Smooth muscle cell (in vitro differentiated cells): ENCODE data around the gene OBSCN. TPM values are rescaled to one million over a fixed set of nuclear protein-coding genes. Genes with fewer than 3 reads are reported as not detected.
A peak's percentile ranks its signal among the peaks of the same experiment; 100 is the strongest.

ENCODE experiments used
- DNase-seq: peaks from one replicate; lab custom pipeline; 2025; ENCODE audit not compliant: unreplicated experiment; lab: John Stamatoyannopoulos, UW
- H2AFZ ChIP-seq: fragments of 200-600 bp; sonication (generic); 2 replicates; pipeline ENCODE4 v1.6.0; 2016; ENCODE audit warnings: antibody characterized with exemption, low read depth, mild to moderate bottlenecking
- H3F3A ChIP-seq: fragments of 200-600 bp; sonication (generic); 2 replicates; pipeline ENCODE4 v1.6.0; 2017; ENCODE audit warnings: antibody characterized with exemption, low read depth
- H3K27ac ChIP-seq: fragments of 200-600 bp; sonication (generic); 2 replicates; pipeline ENCODE4 v1.5.1; 2016; ENCODE audit warnings: low read depth, mild to moderate bottlenecking
- H3K27me3 ChIP-seq: fragments of 200-600 bp; sonication (generic); 2 replicates; pipeline ENCODE4 v1.6.1; 2016; ENCODE audit warnings: low read depth, mild to moderate bottlenecking
- H3K36me3 ChIP-seq: fragments of 200-600 bp; sonication (generic); 2 replicates; pipeline ENCODE4 v1.5.1; 2016; ENCODE audit warnings: low read depth
- H3K4me1 ChIP-seq: fragments of 200-600 bp; sonication (generic); 2 replicates; pipeline ENCODE4 v1.5.1; 2016; ENCODE audit warnings: low read depth
- H3K4me2 ChIP-seq: fragments of 200-600 bp; sonication (generic); 2 replicates; pipeline ENCODE4 v1.6.0; 2016; ENCODE audit warnings: mild to moderate bottlenecking
- H3K4me3 ChIP-seq: fragments of 200-600 bp; sonication (generic); 2 replicates; pipeline ENCODE4 v1.5.1; 2016; ENCODE audit warnings: mild to moderate bottlenecking
- H3K79me2 ChIP-seq: fragments of 200-600 bp; sonication (generic); 2 replicates; pipeline ENCODE4 v1.6.0; 2016; ENCODE audit warnings: low read depth, mild to moderate bottlenecking
- H3K9ac ChIP-seq: fragments of 200-600 bp; sonication (generic); 2 replicates; pipeline ENCODE4 v1.6.0; 2016; ENCODE audit warnings: low read depth
- H3K9me3 ChIP-seq: fragments of 200-600 bp; sonication (generic); replicated peaks from 2 replicates; pipeline ENCODE4 v1.5.1; 2016; ENCODE audit warnings: low read depth
- H4K20me1 ChIP-seq: fragments of 200-600 bp; sonication (generic); 2 replicates; pipeline ENCODE4 v1.6.0; 2016; ENCODE audit warnings: low read depth
- CTCF ChIP-seq: fragments of 200-600 bp; sonication (generic); IDR thresholded peaks from 2 replicates; pipeline ENCODE4 v1.5.1; 2017; ENCODE audit warnings: borderline replicate concordance, mild to moderate bottlenecking, antibody characterized with exemption; ENCODE audit not compliant: insufficient read depth, poor library complexity, severe bottlenecking
- WGBS: methylation state at CpG from one replicate; pipeline ENCODE4 v1.1.7; 2016; ENCODE audit warnings: low lambda C conversion rate; 5-methylcytosine and 5-hydroxymethylcytosine counted together
- polyA plus RNA-seq: library from polyadenylated mRNA; unstranded; fragments of >200 nt; fragmentation: Nextera tagmentation; extraction: Ambion mirVana; gene quantifications from 2 replicates; pipeline ENCODE4 v1.2.1, GENCODE V29; 2016
- total RNA-seq: library from RNA; depleted of rRNA; stranded (reverse); fragments of >200 nt; gene quantifications from 2 replicates; pipeline ENCODE4 v1.2.3, GENCODE V29; 2014

OBSCN gene
- total and polyA plus RNA-seq, 2 experiments from 2014 or later: 3.8 to 10.6 TPM

GRCh38 chr1:228228601-228229074, 20.8 kb downstream of the OBSCN start:
- Histone ChIP-seq H3K27ac (peak overlapping the region; percentile 76), H2AFZ (no peak overlapping the region), H3K27me3 (no peaks in the 10 kb centered on the region), H3K4me1 (no peaks in the 10 kb centered on the region), H3K9ac (peak overlapping the region; percentile 3), H3K4me2 (no peak overlapping the region), H3K36me3 (peaks cover 10% of the 10 kb centered on the region), H3K4me3 (no peak overlapping the region), H3K79me2 (no peaks in the 10 kb centered on the region), H4K20me1 (no peaks in the 10 kb centered on the region), H3F3A (no peaks in the 10 kb centered on the region), H3K9me3 (peaks cover 6% of the 10 kb centered on the region)
- no peak for DNase-seq
- 44% methylated on average over 5 of the region's 5 CpGs for WGBS
- TF ChIP-seq CTCF: no peak

GRCh38 chr1:228231189-228231588, 23.3 kb downstream of the OBSCN start:
- no peak overlapping the region for H3K4me2 ChIP-seq
- peaks cover 6% of the 10 kb centered on the region for H3K9me3 ChIP-seq
- no peaks in the 10 kb centered on the region for H3K79me2 ChIP-seq
- H3K27ac ChIP-seq: no peak overlapping the region
- peaks cover 10% of the 10 kb centered on the region for H3K36me3 ChIP-seq
- no peaks in the 10 kb centered on the region for H3K4me1 ChIP-seq
- no peaks in the 10 kb centered on the region for H4K20me1 ChIP-seq
- no peak overlapping the region for H3K9ac ChIP-seq
- no peak for DNase-seq
- no peaks in the 10 kb centered on the region for H3K27me3 ChIP-seq
- H2AFZ ChIP-seq: no peak overlapping the region
- no peaks in the 10 kb centered on the region for H3F3A ChIP-seq
- no peak overlapping the region for H3K4me3 ChIP-seq
- no peak for TF ChIP-seq CTCF
- 94% methylated on average over 2 of the region's 2 CpGs for WGBS

- Histone ChIP-seq H3K79me2 (no peaks in the 10 kb centered on the region), H3K4me1 (no peaks in the 10 kb centered on the region), H3K4me2 (no peak overlapping the region), H3K4me3 (no peak overlapping the region), H2AFZ (no peak overlapping the region), H4K20me1 (no peaks in the 10 kb centered on the region), H3K36me3 (peaks cover 10% of the 10 kb centered on the region), H3K9ac (no peak overlapping the region), H3K9me3 (peaks cover 6% of the 10 kb centered on the region), H3K27me3 (no peaks in the 10 kb centered on the region), H3F3A (no peaks in the 10 kb centered on the region), H3K27ac (no peak overlapping the region)
- no peak for DNase-seq
- no peak for TF ChIP-seq CTCF
- WGBS: 96% methylated on average over 1 of the region's 1 CpG
Observed at GRCh38 chr1:228233136-228233535, 25.3 kb downstream of the OBSCN start.

- H3K4me1 ChIP-seq: no peaks in the 10 kb centered on the region
- peaks cover 6% of the 10 kb centered on the region for H3K9me3 ChIP-seq
- no peak overlapping the region for H3K27ac ChIP-seq
- H3K79me2 ChIP-seq: no peaks in the 10 kb centered on the region
- WGBS: 91% methylated on average over 2 of the region's 2 CpGs
- no peak for TF ChIP-seq CTCF
- H2AFZ ChIP-seq: no peak overlapping the region
- no peaks in the 10 kb centered on the region for H4K20me1 ChIP-seq
- H3K36me3 ChIP-seq: peaks cover 10% of the 10 kb centered on the region
- H3K4me2 ChIP-seq: no peak overlapping the region
- DNase-seq: no peak
- no peak overlapping the region for H3K9ac ChIP-seq
- H3K4me3 ChIP-seq: no peak overlapping the region
- H3F3A ChIP-seq: no peaks in the 10 kb centered on the region
- H3K27me3 ChIP-seq: no peaks in the 10 kb centered on the region
Observed at GRCh38 chr1:228234921-228235320, 27.1 kb downstream of the OBSCN start.
